Measurements from ENCODE around the gene PRKCZ.

Gene PRKCZ

GRCh38 chr1:2177946-2178538 is 127.8 kb downstream of the PRKCZ start:
- TF ChIP-seq CTCF (IDR thresholded peaks at IDR 0.05; ENCODE audit: low read length, missing control alignments), result no peak

GRCh38 chr1:2178875-2179274 is 128.7 kb downstream of the PRKCZ start:
- no peak for DNase-seq (ENCODE audit: low read depth)
- no peak for TF ChIP-seq CTCF (IDR thresholded peaks at IDR 0.05; ENCODE audit: low read length, missing control alignments)
- H3K4me3 ChIP-seq (replicated peaks; ENCODE audit: low read depth, low read length), result no peak overlapping the region

More at GRCh38 chr1:2177946-2178538, 127.8 kb downstream of the PRKCZ start:
- DNase-seq (ENCODE audit: low read depth), result no peak
- H3K4me3 ChIP-seq (replicated peaks; ENCODE audit: low read depth, low read length), result no peak overlapping the region

GRCh38 chr1:2179283-2180013 is 129.2 kb downstream of the PRKCZ start:
- DNase-seq (ENCODE audit: low read depth), result no peak
- TF ChIP-seq CTCF (IDR thresholded peaks at IDR 0.05; ENCODE audit: low read length, missing control alignments), result no peak
- no peak overlapping the region for H3K4me3 ChIP-seq (replicated peaks; ENCODE audit: low read depth, low read length)

- DNase-seq (ENCODE audit: low read depth), result no peak
- H3K4me3 ChIP-seq (replicated peaks; ENCODE audit: low read depth, low read length), result no peak overlapping the region
- TF ChIP-seq CTCF (IDR thresholded peaks at IDR 0.05; ENCODE audit: low read length, missing control alignments), result no peak
Observed at GRCh38 chr1:2180297-2181245, 130.4 kb downstream of the PRKCZ start.

- H3K4me3 ChIP-seq (replicated peaks; ENCODE audit: low read depth, low read length), result no peak overlapping the region
- no peak for DNase-seq (ENCODE audit: low read depth)
- TF ChIP-seq CTCF (IDR thresholded peaks at IDR 0.05; ENCODE audit: low read length, missing control alignments), result no peak
Observed at GRCh38 chr1:2181271-2181670, 131.1 kb downstream of the PRKCZ start.

GRCh38 chr1:2181752-2182151 is 131.5 kb downstream of the PRKCZ start:
- no peak for TF ChIP-seq CTCF (IDR thresholded peaks at IDR 0.05; ENCODE audit: low read length, missing control alignments)
- no peak for DNase-seq (ENCODE audit: low read depth)
- no peak overlapping the region for H3K4me3 ChIP-seq (replicated peaks; ENCODE audit: low read depth, low read length)
